SHP77 (cell line): Measurements from ENCODE around the gene FIS1.

Experiments used
- DNase-seq, 2 experiments: peaks; one replicate each; lab custom pipeline; 2025; lab: John Stamatoyannopoulos, UW

FIS1 gene

GRCh38 chr7:101233907-101234547 lies 10.9 kb downstream of the FIS1 start:
- no peak for DNase-seq

GRCh38 chr7:101232141-101232850 lies 12.6 kb downstream of the FIS1 start:
- no peak for DNase-seq

- DNase-seq, result no peak
Observed at GRCh38 chr7:101231644-101232043, 13.2 kb downstream of the FIS1 start.

GRCh38 chr7:101226721-101227120 lies 18.2 kb downstream of the FIS1 start:
- DNase-seq, result no peak

GRCh38 chr7:101225650-101226049 lies 19.2 kb downstream of the FIS1 start:
- DNase-seq, result no peak

GRCh38 chr7:101223528-101223927 lies 21.4 kb downstream of the FIS1 start:
- no peak for DNase-seq

- DNase-seq, result no peak
Observed at GRCh38 chr7:101222275-101222830, 22.5 kb downstream of the FIS1 start.

GRCh38 chr7:101220295-101220694 lies 24.6 kb downstream of the FIS1 start:
- no peak for DNase-seq

GRCh38 chr7:101218236-101219125 lies 26.4 kb downstream of the FIS1 start:
- no peak for DNase-seq

GRCh38 chr7:101217388-101218235 lies 27.3 kb downstream of the FIS1 start, which contains the start of the genes PLOD3 and ZNHIT1:
Gene PLOD3 (minus strand): TSS chr7:101217581. CDS start chr7:101217274, 307 bp downstream.
Gene ZNHIT1 (plus strand): TSS chr7:101218165. CDS start chr7:101218196, 31 bp downstream.
- peak; percentile 96 to 97 for DNase-seq

GRCh38 chr7:101216860-101217387 lies 28.0 kb downstream of the FIS1 start:
- no peak for DNase-seq

GRCh38 chr7:101216001-101216859 lies 28.7 kb downstream of the FIS1 start:
- DNase-seq, result no peak

- DNase-seq, result no peak
Observed at GRCh38 chr7:101212014-101212413, 32.9 kb downstream of the FIS1 start.

GRCh38 chr7:101211501-101211900 lies 33.4 kb downstream of the FIS1 start:
- no peak for DNase-seq

GRCh38 chr7:101210143-101210542 lies 34.7 kb downstream of the FIS1 start:
- DNase-seq, result no peak

- no peak for DNase-seq
Observed at GRCh38 chr7:101208794-101209193, 36.1 kb downstream of the FIS1 start.

- no peak for DNase-seq
Observed at GRCh38 chr7:101207459-101207858, 37.4 kb downstream of the FIS1 start.

GRCh38 chr7:101206665-101207042 lies 38.2 kb downstream of the FIS1 start:
- DNase-seq, result no peak

GRCh38 chr7:101205901-101206664 lies 38.8 kb downstream of the FIS1 start:
- DNase-seq, result no peak
